Uterus (tissue), 2 donors: ENCODE results near the gene ZBTB3.

Experiments
- CTCF ChIP-seq, 4 experiments: fragments of 200-600 bp in 2 of 4; fragments of 450-650 bp in 2 of 4; sonication (generic) in 2 of 4; IDR thresholded peaks; one replicate each; pipeline ENCODE4 v1.5.1; 2016 to 2019; ENCODE audit warnings: antibody characterized with exemption in 4 of 4, mild to moderate bottlenecking in 2 of 4, moderate library complexity in 1 of 4
- POLR2A ChIP-seq, 2 donors: fragments of 450-650 bp; IDR thresholded peaks; one replicate each; pipeline ENCODE4 v1.6.1; 2016; ENCODE audit warnings: antibody characterized with exemption in 2 of 2, mild to moderate bottlenecking in 1 of 2, moderate library complexity in 1 of 2

GRCh38 chr11:62771144-62772021 lies 17.4 kb upstream of the ZBTB3 start, which contains the start of gene TAF6L:
- no peak for TF ChIP-seq CTCF (IDR thresholded peaks at IDR 0.05)
- peak in 1 of 2 donors; percentile 54 for TF ChIP-seq POLR2A (IDR thresholded peaks at IDR 0.05)
